ENCODE results near the gene PHPT1. TPM values are rescaled to one million over a fixed set of nuclear protein-coding genes. Genes with fewer than 3 reads are reported as not detected.
"Not testable (repeated sequence)": the region's sequence is repeated elsewhere in the genome, so short reads cannot be mapped to it uniquely, and the experiment has no call there.

The PHPT1 gene
- total RNA-seq, result 100 to 1,000 TPM; 310 to 376 (median 327) TPM
- 100 to 1,000 TPM; 354 to 650 TPM for polyA plus RNA-seq
- long read RNA-seq, donor 1, transcript PHPT1-204 (2 exons, 627 nt), result minor isoform, 40 of 312 reads
- long read RNA-seq, donor 1, transcript PHPT1-201 (3 exons, 890 nt), result major isoform, 147 of 312 reads
- long read RNA-seq, donor 1, partial matches to known transcripts, result 12 of 312 reads
- long read RNA-seq, donor 1, other reads (novel, unspliced or antisense), result 107 of 312 reads
- long read RNA-seq, donor 2, transcript PHPT1-201 (3 exons, 890 nt), result major isoform, 194 of 355 reads
- long read RNA-seq, donor 2, transcript PHPT1-205 (3 exons, 1,316 nt), result minor isoform, 8 of 355 reads
- long read RNA-seq, donor 2, transcript PHPT1-204 (2 exons, 627 nt), result minor isoform, 77 of 355 reads
- long read RNA-seq, donor 2, transcript PHPT1-206 (4 exons, 618 nt), result minor isoform, 6 of 355 reads
- long read RNA-seq, donor 2, partial matches to known transcripts, result 13 of 355 reads
- long read RNA-seq, donor 2, other reads (novel, unspliced or antisense), result 56 of 355 reads
- long read RNA-seq, donor 3, transcript PHPT1-201 (3 exons, 890 nt), result minor isoform, 12 of 137 reads
- long read RNA-seq, donor 3, transcript PHPT1-204 (2 exons, 627 nt), result major isoform, 22 of 137 reads
- long read RNA-seq, donor 3, partial matches to known transcripts, result 6 of 137 reads
- long read RNA-seq, donor 3, other reads (novel, unspliced or antisense), result 97 of 137 reads

GRCh38 chr9:136849038-136849959 lies at the start of gene PHPT1:
Gene PHPT1, plus strand, starts transcription at chr9:136849409. Its CDS starts 22 bp downstream, at chr9:136849431.
- Histone ChIP-seq H3K4me3 (peak within 1 kb of the TSS; percentile 74 to 99 (median 82)), H3K27ac (peak within 1 kb of the TSS; percentile 77 to 96 (median 92)), H3K4me1 (peaks cover 18 to 53% (median 46%) of the 10 kb centered on the region in 9 donors), H3K36me3 (peaks cover 0 to 33% (median 11%) of the 10 kb centered on the region in 9 donors), H3K9me3 (no peaks in the 10 kb centered on the region), H3K27me3 (peaks cover 0 to 40% (median 17%) of the 10 kb centered on the region in 7 donors)
- TF ChIP-seq CTCF (IDR thresholded peaks at IDR 0.05), result no peak
- peak; percentile 98 for DNase-seq
- intact Hi-C loops (cut with DNase I), result loop anchor here in 6 of 10 donors (1.0 to 10.0 kb wide), 9 partner anchors 37 to 176 kb away; partner anchors contain the start of genes FBXW5 (in 5 of the 6), TMEM141 (in 3 of the 6), TRAF2 (in 2 of the 6) and ABCA2 (in 1 of the 6)
- 0% methylated on average over 65 to 77 of the region's 77 CpGs for whole genome bisulfite sequencing, 2 donors
- peak; percentile 82 to 95 (median 91) for ATAC-seq

GRCh38 chr9:136799854-136800657 lies 49.2 kb upstream of the PHPT1 start:
- Histone ChIP-seq H3K4me1 (peaks cover 17 to 63% (median 48%) of the 10 kb centered on the region in 9 donors), H3K27me3 (peaks cover 0 to 61% (median 42%) of the 10 kb centered on the region in 7 donors), H3K9me3 (no peaks in the 10 kb centered on the region), H3K36me3 (no peaks in the 10 kb centered on the region), H3K4me3 (peak overlapping the region; percentile 18 to 54 (median 50)), H3K27ac (peak overlapping the region in 6 of 10 donors; percentile 10 to 66 (median 29))
- WGBS, 2 donors, result 1 to 2% methylated on average over 57 to 63 of the region's 63 CpGs
- intact Hi-C loops (cut with DNase I), result loop anchor here in 1 of 10 donors (10.0 kb wide), 1 partner anchor 45 kb away; the partner anchor contains the start of genes AJM1 and PHPT1
- DNase-seq (peak; percentile 77 to 87), ATAC-seq (peak; percentile 64 to 85 (median 80))
- TF ChIP-seq CTCF (IDR thresholded peaks at IDR 0.05), result no peak

DNA sequence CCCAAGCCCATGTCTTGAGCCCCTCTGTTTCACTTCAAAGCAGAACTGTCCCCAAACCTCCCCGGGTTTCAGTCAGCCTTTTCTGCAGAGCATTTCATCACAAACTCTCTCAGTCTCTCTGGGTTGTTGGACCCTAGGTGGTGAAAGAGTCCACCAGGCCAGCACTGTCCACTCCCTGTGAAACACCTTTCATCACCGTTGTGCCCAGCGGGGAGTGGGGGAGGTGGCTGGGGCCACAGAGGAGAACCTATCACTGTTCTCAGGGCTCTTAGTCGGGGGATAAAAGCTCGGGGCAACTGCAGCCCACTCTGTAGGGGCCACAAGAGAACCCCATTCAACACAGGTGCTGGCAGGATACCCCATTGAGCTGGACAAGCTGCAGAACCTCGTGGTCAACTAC lies 46.9 kb upstream of the PHPT1 start:
- intact Hi-C loops (cut with DNase I), result no loop called here
- DNase-seq, result no peak
- TF ChIP-seq CTCF (IDR thresholded peaks at IDR 0.05), result no peak
- 74 to 78% methylated on average over 6 of the region's 6 CpGs for WGBS, 2 donors
- Histone ChIP-seq H3K9me3 (no peaks in the 10 kb centered on the region), H3K36me3 (peaks cover 0 to 3% (median 0%) of the 10 kb centered on the region in 9 donors), H3K27ac (no peak overlapping the region), H3K4me1 (peaks cover 12 to 53% (median 40%) of the 10 kb centered on the region in 9 donors), H3K4me3 (no peak overlapping the region), H3K27me3 (peaks cover 0 to 53% (median 42%) of the 10 kb centered on the region in 7 donors)
- no peak for ATAC-seq

DNA sequence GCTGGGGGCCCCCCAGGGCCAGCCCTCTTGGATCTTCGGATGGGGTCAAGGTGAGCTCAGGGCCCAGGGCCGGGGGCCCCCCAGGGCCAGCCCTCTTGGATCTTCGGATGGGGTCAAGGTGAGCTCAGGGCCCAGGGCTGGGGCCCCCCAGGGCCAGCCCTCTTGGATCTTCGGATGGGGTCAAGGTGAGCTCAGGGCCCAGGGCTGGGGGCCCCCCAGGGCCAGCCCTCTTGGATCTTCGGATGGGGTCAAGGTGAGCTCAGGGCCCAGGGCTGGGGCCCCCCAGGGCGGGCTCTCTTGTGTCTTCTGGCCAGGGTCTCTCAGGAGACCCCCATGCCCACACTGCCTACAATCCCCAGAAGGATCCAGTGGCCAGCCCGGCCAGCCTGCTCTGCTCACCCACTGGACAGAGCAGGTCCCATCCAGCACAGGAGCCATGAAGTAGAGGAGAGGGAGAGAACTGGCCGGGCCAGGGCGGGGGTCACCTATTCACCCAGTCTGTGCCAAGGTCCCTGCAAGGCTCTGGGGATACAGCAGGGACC lies 46.1 kb upstream of the PHPT1 start:
- H3K36me3 ChIP-seq; H3K27ac ChIP-seq; intact Hi-C loops (cut with DNase I); DNase-seq; H3K9me3 ChIP-seq; H3K4me3 ChIP-seq; ATAC-seq: not testable (repeated sequence)
- peaks cover 0 to 45% (median 36%) of the 10 kb centered on the region in 7 donors for H3K27me3 ChIP-seq
- peaks cover 9 to 48% (median 36%) of the 10 kb centered on the region in 9 donors for H3K4me1 ChIP-seq
- 96% methylated on average over 6 to 8 of the region's 9 CpGs for WGBS, 2 donors

Measured in heart right ventricle (tissue), 16 donors.